ENCODE data around the gene AGPS.

DNA sequence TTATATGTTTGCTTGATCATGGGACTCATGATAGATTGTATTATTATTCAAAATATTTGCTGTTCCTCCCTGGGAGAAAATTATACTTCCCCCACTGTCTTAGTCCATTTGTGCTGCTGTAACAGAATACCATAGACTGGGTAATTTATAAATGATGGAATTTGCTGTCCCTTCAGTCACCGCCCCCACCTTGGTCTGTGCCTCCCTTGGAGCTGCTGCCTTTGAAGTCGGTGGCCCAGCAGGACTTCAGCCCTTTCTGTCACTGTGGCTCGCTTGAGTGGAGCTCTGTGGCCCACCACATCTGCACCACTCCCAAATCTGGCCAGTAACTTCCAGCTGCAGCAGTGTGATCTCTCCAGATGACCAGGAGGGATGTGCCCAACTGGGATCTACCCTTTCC is 200.8 kb downstream of the AGPS start:
- no peak for TF ChIP-seq GATA3 (IDR thresholded peaks at IDR 0.05; ENCODE audit: low read depth, low read length)
- TF ChIP-seq GATA2 (IDR thresholded peaks at IDR 0.05; ENCODE audit: low read depth, low read length) = no peak

Measured in SH-SY5Y (cell line).